Sigmoid colon (tissue), 7 donors: ENCODE measurements around the gene MACC1. TPM values are rescaled to one million over a fixed set of nuclear protein-coding genes. Genes with fewer than 3 reads are reported as not detected.

Experiments used
- DNase-seq: peaks from one replicate; pipeline ENCODE4 v3.0.0-alpha.2; 2019
- H3K27ac ChIP-seq, 4 donors: fragments of 200-600 bp; sonication (generic); one replicate each; pipeline ENCODE4 v1.5.1; 2016 to 2019; ENCODE audit warnings: mild to moderate bottlenecking in 1 of 4
- H3K27me3 ChIP-seq, 3 donors: fragments of 200-600 bp; sonication (generic); one replicate each; pipeline ENCODE4 v1.5.1; 2019; ENCODE audit warnings: mild to moderate bottlenecking in 1 of 3
- H3K36me3 ChIP-seq, 4 donors: fragments of 200-600 bp; sonication (generic); one replicate each; pipeline ENCODE4 v1.5.1; 2016 to 2019
- H3K4me1 ChIP-seq, 4 donors: fragments of 200-600 bp; sonication (generic); one replicate each; pipeline ENCODE4 v1.5.1; 2017 to 2019
- H3K4me3 ChIP-seq, 4 donors: fragments of 200-600 bp; sonication (generic); one replicate each; pipeline ENCODE4 v1.5.1; 2017 to 2019; ENCODE audit warnings: mild to moderate bottlenecking in 2 of 4, moderate library complexity in 1 of 4
- H3K9me3 ChIP-seq, 4 donors: fragments of 200-600 bp in 3 of 4; sonication (generic) in 3 of 4; one replicate each; pipeline versions ENCODE4 v1.5.1 to v1.6.1; 2013 to 2019
- EP300 ChIP-seq, 4 donors: sonication (generic); formaldehyde crosslinking; IDR thresholded peaks; one replicate each; pipeline ENCODE4 v1.6.1; 2017; ENCODE audit warnings: antibody characterized with exemption in 4 of 4
- POLR2A ChIP-seq, 2 donors: fragments of 450-650 bp; IDR thresholded peaks; one replicate each; pipeline ENCODE4 v1.6.1; 2016; ENCODE audit warnings: antibody characterized with exemption in 2 of 2, mild to moderate bottlenecking in 2 of 2, moderate library complexity in 2 of 2
- POLR2AphosphoS5 ChIP-seq, 4 donors: sonication (generic); formaldehyde crosslinking; IDR thresholded peaks; one replicate each; pipeline ENCODE4 v1.6.1; 2017; ENCODE audit warnings: antibody characterized with exemption in 4 of 4
- WGBS, 2 donors: extraction: QIAGEN DNeasy Blood & Tissue Kit; methylation state at CpG; one replicate each; pipeline ENCODE4 v1.1.7; 2013; 5-methylcytosine and 5-hydroxymethylcytosine counted together
- intact Hi-C: fragments of 100-400 bp; cut with DNase I; formaldehyde crosslinking; loops from one replicate; pipeline ENCODE4 v1.15.1; 2023
- polyA plus RNA-seq, 3 donors: library from polyadenylated mRNA; stranded (reverse); fragments of 200-250 nt; gene quantifications; one replicate each; pipeline ENCODE4 v1.2.3, GENCODE V29; 2013
- total RNA-seq, 4 donors: library from RNA; depleted of rRNA; stranded (reverse); fragments of >200 nt; gene quantifications; one replicate each; pipeline ENCODE4 v1.1.0, GENCODE V29; 2016
- TF ChIP-seq, protein P1 (sequence below), 4 experiments: fragments of 450-650 bp in 3 of 4; fragments of 200-600 bp in 1 of 4; IDR thresholded peaks; one replicate each; pipeline ENCODE4 v1.5.1; 2016 to 2019; ENCODE audit warnings: antibody characterized with exemption in 4 of 4, mild to moderate bottlenecking in 3 of 4, moderate library complexity in 2 of 4
- donor health status: healthy with polysubstance abuse.
- donor health status: Bipolar disorder and iron deficiency.
- donor health status: healthy.

MACC1 gene
- total and polyA plus RNA-seq, 7 donors, result under 0.01 to 2.1 (median 0.60) TPM; not detected in 2

DNA sequence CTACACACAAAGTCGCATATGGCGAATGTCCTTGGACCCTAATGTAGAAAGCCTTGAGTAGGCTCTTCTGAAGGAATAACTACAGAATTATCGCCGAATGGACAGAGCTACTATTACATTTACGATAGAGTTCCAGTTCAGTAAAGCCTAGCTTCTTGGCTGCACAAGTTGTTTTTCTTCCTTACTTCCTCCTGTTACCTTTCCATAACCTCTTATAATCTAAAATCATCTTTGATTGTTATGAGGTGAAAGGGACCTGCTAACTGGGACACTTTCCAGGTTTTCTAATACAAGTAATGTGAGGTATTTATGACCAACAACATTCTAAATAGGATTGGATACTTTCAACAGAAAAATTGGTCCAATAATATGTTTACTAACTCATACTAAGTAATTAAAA, 31.2 kb downstream of the MACC1 start:
- no peak overlapping the region for H3K4me3 ChIP-seq
- H3K9me3 ChIP-seq, result peaks cover 0 to 2% (median 0%) of the 10 kb centered on the region in 4 donors
- H3K36me3 ChIP-seq, result no peaks in the 10 kb centered on the region
- no peak overlapping the region for H3K27ac ChIP-seq
- TF ChIP-seq POLR2A (IDR thresholded peaks at IDR 0.05) (no peak), EP300 (IDR thresholded peaks at IDR 0.05) (no peak), POLR2AphosphoS5 (IDR thresholded peaks at IDR 0.05) (no peak)
- TF ChIP-seq, protein P1, sequence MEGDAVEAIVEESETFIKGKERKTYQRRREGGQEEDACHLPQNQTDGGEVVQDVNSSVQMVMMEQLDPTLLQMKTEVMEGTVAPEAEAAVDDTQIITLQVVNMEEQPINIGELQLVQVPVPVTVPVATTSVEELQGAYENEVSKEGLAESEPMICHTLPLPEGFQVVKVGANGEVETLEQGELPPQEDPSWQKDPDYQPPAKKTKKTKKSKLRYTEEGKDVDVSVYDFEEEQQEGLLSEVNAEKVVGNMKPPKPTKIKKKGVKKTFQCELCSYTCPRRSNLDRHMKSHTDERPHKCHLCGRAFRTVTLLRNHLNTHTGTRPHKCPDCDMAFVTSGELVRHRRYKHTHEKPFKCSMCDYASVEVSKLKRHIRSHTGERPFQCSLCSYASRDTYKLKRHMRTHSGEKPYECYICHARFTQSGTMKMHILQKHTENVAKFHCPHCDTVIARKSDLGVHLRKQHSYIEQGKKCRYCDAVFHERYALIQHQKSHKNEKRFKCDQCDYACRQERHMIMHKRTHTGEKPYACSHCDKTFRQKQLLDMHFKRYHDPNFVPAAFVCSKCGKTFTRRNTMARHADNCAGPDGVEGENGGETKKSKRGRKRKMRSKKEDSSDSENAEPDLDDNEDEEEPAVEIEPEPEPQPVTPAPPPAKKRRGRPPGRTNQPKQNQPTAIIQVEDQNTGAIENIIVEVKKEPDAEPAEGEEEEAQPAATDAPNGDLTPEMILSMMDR (IDR thresholded peaks at IDR 0.05), result no peak
- intact Hi-C loops, result no loop called here
- no peaks in the 10 kb centered on the region for H3K4me1 ChIP-seq
- no peaks in the 10 kb centered on the region for H3K27me3 ChIP-seq
- 65 to 92% methylated on average over 5 of the region's 5 CpGs for WGBS, 2 donors
- no peak for DNase-seq

DNA sequence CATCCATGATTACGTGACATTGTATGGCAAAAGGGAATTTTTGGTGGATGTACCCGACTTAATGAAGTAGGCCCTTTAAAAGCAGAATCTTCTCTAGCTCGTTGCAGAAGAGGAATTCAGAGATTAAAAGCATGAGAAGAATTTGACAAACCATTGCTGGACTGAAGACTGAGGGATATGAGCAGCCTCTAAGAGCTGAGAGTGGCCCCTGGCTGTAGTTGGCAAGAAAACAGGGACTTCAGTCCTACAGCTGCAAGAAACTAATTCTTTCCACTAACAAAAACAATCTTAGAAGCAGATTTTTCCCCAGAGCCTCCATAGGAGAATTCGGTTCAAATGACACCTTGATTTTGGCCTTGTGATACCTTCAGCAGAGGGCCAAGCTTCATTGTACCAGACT, 34.1 kb downstream of the MACC1 start:
- no peaks in the 10 kb centered on the region for H3K4me1 ChIP-seq
- no peak overlapping the region for H3K27ac ChIP-seq
- H3K36me3 ChIP-seq, result no peaks in the 10 kb centered on the region
- H3K9me3 ChIP-seq, result no peaks in the 10 kb centered on the region
- TF ChIP-seq, protein P1 (IDR thresholded peaks at IDR 0.05), result no peak
- TF ChIP-seq EP300 (IDR thresholded peaks at IDR 0.05) (no peak), POLR2A (IDR thresholded peaks at IDR 0.05) (no peak), POLR2AphosphoS5 (IDR thresholded peaks at IDR 0.05) (no peak)
- intact Hi-C loops, result no loop called here
- no peak for DNase-seq
- H3K27me3 ChIP-seq, result no peaks in the 10 kb centered on the region
- no peak overlapping the region for H3K4me3 ChIP-seq
- WGBS, 2 donors, result 83 to 84% methylated on average over 4 of the region's 4 CpGs

DNA sequence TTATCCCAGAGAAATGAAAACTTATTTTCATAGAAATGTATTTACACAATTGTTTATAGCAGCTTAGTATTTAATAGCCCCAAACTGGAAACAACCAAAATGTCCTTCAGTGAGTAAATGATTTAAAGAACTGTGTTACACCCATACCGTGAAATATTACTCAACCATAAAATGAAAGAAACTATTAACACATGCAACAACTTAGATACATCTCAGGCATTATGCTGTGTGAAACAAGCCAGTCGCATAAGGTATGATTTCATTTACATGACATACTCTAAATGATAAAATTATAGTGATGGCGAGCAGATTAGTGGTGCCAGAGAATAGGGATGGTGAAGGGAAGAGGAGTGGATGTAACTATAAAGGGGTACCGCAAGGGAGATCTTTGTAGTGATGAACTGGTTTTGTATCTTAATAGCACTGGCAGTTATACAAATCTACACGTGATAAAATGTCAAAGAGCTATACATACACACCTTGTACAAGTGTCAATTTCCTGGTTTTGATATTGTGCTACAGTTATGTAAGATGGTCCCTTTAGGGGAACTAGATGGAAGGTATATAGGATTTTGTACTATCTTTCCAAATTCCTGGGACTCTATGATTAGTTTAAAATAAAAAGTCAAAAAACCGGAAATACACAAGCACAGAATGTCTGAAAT, 40.5 kb downstream of the MACC1 start:
- Histone ChIP-seq H3K4me3 (no peak overlapping the region), H3K9me3 (no peaks in the 10 kb centered on the region), H3K4me1 (no peaks in the 10 kb centered on the region), H3K36me3 (no peaks in the 10 kb centered on the region), H3K27ac (no peak overlapping the region), H3K27me3 (no peaks in the 10 kb centered on the region)
- 46 to 49% methylated on average over 6 of the region's 6 CpGs for WGBS, 2 donors
- no peak for DNase-seq
- intact Hi-C loops, result loop anchor here (10.0 kb wide), 1 partner anchor 418 kb away; no protein-coding TSS in a partner anchor
- TF ChIP-seq, protein P1 (IDR thresholded peaks at IDR 0.05), result no peak
- TF ChIP-seq POLR2A (IDR thresholded peaks at IDR 0.05), result no peak
- TF ChIP-seq EP300 (IDR thresholded peaks at IDR 0.05), result no peak
- TF ChIP-seq POLR2AphosphoS5 (IDR thresholded peaks at IDR 0.05), result no peak

DNA sequence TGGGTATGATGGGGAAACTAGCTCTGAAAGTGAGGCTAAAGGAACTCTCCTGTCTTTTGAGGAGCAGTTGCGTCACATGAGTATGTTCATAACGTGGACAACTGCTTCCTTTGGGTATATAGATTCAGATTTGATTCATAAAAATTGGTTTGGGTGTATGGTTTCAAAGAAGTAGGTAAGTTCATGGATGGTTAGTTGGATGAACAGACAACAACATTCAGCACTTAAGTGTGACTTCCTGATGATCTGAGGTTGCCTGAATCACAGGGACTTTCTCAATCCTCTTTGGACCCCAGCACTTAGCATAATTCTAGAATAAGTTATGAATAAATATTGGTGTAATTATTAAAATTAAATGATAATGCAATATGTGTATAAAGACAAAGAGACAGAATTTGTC, 43.4 kb downstream of the MACC1 start:
- Histone ChIP-seq H3K4me3 (no peak overlapping the region), H3K4me1 (peaks cover 0 to 5% (median 0%) of the 10 kb centered on the region in 4 donors), H3K27ac (no peak overlapping the region), H3K36me3 (no peaks in the 10 kb centered on the region), H3K27me3 (no peaks in the 10 kb centered on the region), H3K9me3 (no peaks in the 10 kb centered on the region)
- TF ChIP-seq, protein P1 (IDR thresholded peaks at IDR 0.05), result no peak
- TF ChIP-seq POLR2AphosphoS5 (IDR thresholded peaks at IDR 0.05) (no peak), POLR2A (IDR thresholded peaks at IDR 0.05) (no peak), EP300 (IDR thresholded peaks at IDR 0.05) (no peak)
- intact Hi-C loops, result loop anchor here (5.0 to 10.0 kb wide), 2 partner anchors 421 to 422 kb away; no protein-coding TSS in a partner anchor
- WGBS, 2 donors, result 83 to 91% methylated on average over 2 of the region's 2 CpGs
- no peak for DNase-seq
